Nephron progenitor cell (in vitro differentiated cells): ENCODE results near the gene AGMO.
A peak's percentile ranks its signal among the peaks of the same experiment; 100 is the strongest.

Experiments
- DNase-seq: peaks from one replicate; pipeline ENCODE4 v3.0.0; 2021
- H3K27ac Mint-ChIP-seq: 2 replicates; pipeline ENCODE4 v1.8.0; 2021; ENCODE audit warnings: mild to moderate bottlenecking, moderate library complexity, mixed read lengths
- H3K27me3 Mint-ChIP-seq: 2 replicates; pipeline ENCODE4 v1.8.0; 2021; ENCODE audit warnings: mild to moderate bottlenecking, low read depth, mixed read lengths; ENCODE audit not compliant: poor library complexity
- H3K36me3 Mint-ChIP-seq: 2 replicates; pipeline ENCODE4 v1.8.0; 2021; ENCODE audit warnings: low read depth, mixed read lengths
- H3K4me1 Mint-ChIP-seq: 2 replicates; pipeline ENCODE4 v1.8.0; 2021; ENCODE audit warnings: mixed read lengths
- H3K4me3 Mint-ChIP-seq: 2 replicates; pipeline ENCODE4 v1.8.0; 2021; ENCODE audit warnings: mild to moderate bottlenecking, moderate library complexity, mixed read lengths
- H3K9me3 Mint-ChIP-seq: 2 replicates; pipeline ENCODE4 v1.8.0; 2021; ENCODE audit warnings: mild to moderate bottlenecking, moderate library complexity, mixed read lengths
- CTCF ChIP-seq: fragments of 200-600 bp; sonication (generic); IDR thresholded peaks from 2 replicates; pipeline ENCODE4 v1.5.0; 2021; ENCODE audit warnings: antibody characterized with exemption

AGMO gene

GRCh38 chr7:15463801-15464666 is 97.8 kb downstream of the AGMO start:
- Mint-ChIP-seq H3K4me1 (peaks cover 17% of the 10 kb centered on the region), H3K27me3 (no peaks in the 10 kb centered on the region), H3K4me3 (no peak overlapping the region), H3K27ac (no peak overlapping the region), H3K36me3 (no peaks in the 10 kb centered on the region), H3K9me3 (no peaks in the 10 kb centered on the region)
- no peak for TF ChIP-seq CTCF
- DNase-seq: no peak

- DNase-seq: no peak
- no peak overlapping the region for H3K4me3 Mint-ChIP-seq
- no peaks in the 10 kb centered on the region for H3K9me3 Mint-ChIP-seq
- H3K27ac Mint-ChIP-seq: no peak overlapping the region
- H3K27me3 Mint-ChIP-seq: no peaks in the 10 kb centered on the region
- H3K36me3 Mint-ChIP-seq: no peaks in the 10 kb centered on the region
- no peak for TF ChIP-seq CTCF
- H3K4me1 Mint-ChIP-seq: peaks cover 20% of the 10 kb centered on the region
Measured at GRCh38 chr7:15462721-15463389, 99.0 kb downstream of the AGMO start.

GRCh38 chr7:15461576-15461975 is 100.2 kb downstream of the AGMO start:
- no peak for DNase-seq
- Mint-ChIP-seq H3K4me1 (peaks cover 18% of the 10 kb centered on the region), H3K27me3 (no peaks in the 10 kb centered on the region), H3K36me3 (no peaks in the 10 kb centered on the region), H3K4me3 (no peak overlapping the region), H3K9me3 (no peaks in the 10 kb centered on the region), H3K27ac (no peak overlapping the region)
- TF ChIP-seq CTCF: no peak

- no peak for TF ChIP-seq CTCF
- peaks cover 18% of the 10 kb centered on the region for H3K4me1 Mint-ChIP-seq
- H3K27me3 Mint-ChIP-seq: peaks cover 2% of the 10 kb centered on the region
- H3K4me3 Mint-ChIP-seq: no peak overlapping the region
- H3K36me3 Mint-ChIP-seq: no peaks in the 10 kb centered on the region
- peak overlapping the region; percentile 95 for H3K27ac Mint-ChIP-seq
- no peak for DNase-seq
- H3K9me3 Mint-ChIP-seq: no peaks in the 10 kb centered on the region
Measured at GRCh38 chr7:15459018-15459615, 102.7 kb downstream of the AGMO start.

- Mint-ChIP-seq H3K4me1 (peaks cover 21% of the 10 kb centered on the region), H3K36me3 (no peaks in the 10 kb centered on the region), H3K27me3 (peaks cover 2% of the 10 kb centered on the region), H3K9me3 (no peaks in the 10 kb centered on the region), H3K4me3 (no peak overlapping the region), H3K27ac (no peak overlapping the region)
- TF ChIP-seq CTCF: no peak
- no peak for DNase-seq
Measured at GRCh38 chr7:15457990-15458955, 103.5 kb downstream of the AGMO start.
